Body of pancreas (tissue), 4 donors: Measurements from ENCODE around the gene SLC23A1.

ENCODE experiments used
- CTCF ChIP-seq, 7 experiments: fragments of 450-650 bp in 4 of 7; fragments of 200-600 bp in 3 of 7; sonication (generic) in 3 of 7; IDR thresholded peaks; one replicate each; pipeline ENCODE4 v1.5.1; 2016 to 2019; ENCODE audit warnings: antibody characterized with exemption in 7 of 7
- POLR2A ChIP-seq, 3 donors: fragments of 450-650 bp; IDR thresholded peaks; one replicate each; pipeline ENCODE4 v1.6.1; 2016; ENCODE audit warnings: antibody characterized with exemption in 3 of 3, mild to moderate bottlenecking in 2 of 3

DNA sequence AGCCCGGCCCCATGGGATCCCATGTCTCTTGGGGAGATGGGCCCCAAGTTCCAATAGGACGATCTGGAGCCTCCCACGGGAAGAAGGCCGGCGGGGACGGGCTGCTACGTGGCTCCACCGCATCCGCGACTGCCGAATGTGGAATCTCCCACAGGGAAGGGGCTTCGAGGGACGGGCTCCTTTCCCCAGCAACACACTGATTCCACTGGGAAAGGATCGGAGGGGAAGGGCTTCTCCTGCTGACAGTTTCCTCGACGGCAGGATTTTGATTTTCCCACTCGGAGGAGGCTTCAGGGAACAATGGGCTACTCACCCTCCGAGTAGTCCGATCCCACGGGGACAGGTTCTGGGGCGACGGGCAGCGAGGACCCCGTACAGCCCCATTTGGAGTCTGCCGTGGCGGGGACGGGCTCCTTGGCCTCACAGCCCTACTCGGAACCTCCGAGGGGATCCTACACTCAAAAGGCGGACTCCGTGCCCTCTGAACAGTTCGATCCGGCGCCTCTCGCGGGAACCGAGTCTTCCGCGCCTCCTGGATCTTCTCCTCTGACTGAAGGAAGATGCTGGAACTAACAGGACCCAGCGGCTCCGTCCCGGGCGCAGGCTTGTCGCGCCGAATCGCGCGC, 10.5 kb upstream of the SLC23A1 start:
- TF ChIP-seq POLR2A (IDR thresholded peaks at IDR 0.05) (no peak), CTCF (IDR thresholded peaks at IDR 0.05) (no peak)
